SK-N-SH (cell line): Measurements from ENCODE around the gene COL15A1. TPM values are rescaled to one million over a fixed set of nuclear protein-coding genes. Genes with fewer than 3 reads are reported as not detected.

Experiments used
- CTCF ChIA-PET: fragments of 300-600, 350-600 bp; formaldehyde crosslinking; extraction: SDS; loops from one replicate; lab custom pipeline; 2021; lab: Yijun Ruan, JAX
- POLR2A ChIA-PET: fragments of 350-600 bp; sonication (Branson Sonifier 250); formaldehyde crosslinking; extraction: SDS; loops from one replicate; lab custom pipeline; 2020; ENCODE audit warnings: antibody characterized with exemption, inconsistent platforms; lab: Yijun Ruan, JAX
- DNase-seq: peaks from one replicate; pipeline ENCODE4 v3.0.0; 2012
- H2AFZ ChIP-seq: fragments of 200-600 bp; sonication (generic); 2 replicates; pipeline ENCODE4 v1.8.1; 2016; ENCODE audit warnings: antibody characterized with exemption, mild to moderate bottlenecking, low read depth
- H3F3A ChIP-seq: fragments of 200-600 bp; sonication (generic); replicated peaks from 2 replicates; pipeline ENCODE3; 2016; ENCODE audit warnings: antibody characterized with exemption, mild to moderate bottlenecking; ENCODE audit not compliant: insufficient read depth
- H3K27ac ChIP-seq, 2 experiments: fragments of 200-500 bp in 1 of 2; fragments of 200-600 bp in 1 of 2; sonication (Bioruptor generic) in 1 of 2; sonication (generic), shearing (Covaris generic) in 1 of 2; 2 replicates each; pipeline versions ENCODE4 v1.5.1 to v1.6.1; 2014 to 2016; ENCODE audit warnings: low read depth in 2 of 2, inconsistent platforms in 1 of 2, low read length in 1 of 2, mild to moderate bottlenecking in 1 of 2, mixed read lengths in 1 of 2
- H3K27me3 ChIP-seq: fragments of 200-600 bp; sonication (generic), shearing (Covaris generic); 2 replicates; pipeline ENCODE4 v1.6.1; 2016; ENCODE audit warnings: mixed run types; ENCODE audit not compliant: insufficient read depth
- H3K36me3 ChIP-seq, 2 experiments: fragments of 200-500 bp in 1 of 2; fragments of 200-600 bp in 1 of 2; sonication (Bioruptor generic) in 1 of 2; sonication (generic) in 1 of 2; replicated peaks in 1 of 2; 2 replicates each; pipeline versions ENCODE3 to v1.5.1; 2014 to 2016; ENCODE audit warnings: low read length in 1 of 2, mild to moderate bottlenecking in 1 of 2; ENCODE audit not compliant: insufficient read depth in 2 of 2, control insufficient read depth in 1 of 2
- H3K4me1 ChIP-seq, 2 experiments: fragments of 200-500 bp in 1 of 2; fragments of 200-600 bp in 1 of 2; sonication (Bioruptor generic) in 1 of 2; sonication (generic), shearing (Covaris generic) in 1 of 2; 2 replicates each; pipeline versions ENCODE4 v1.5.1 to v1.6.1; 2014 to 2016; ENCODE audit warnings: low read depth in 1 of 2, low read length in 1 of 2, mixed run types in 1 of 2; ENCODE audit not compliant: insufficient read depth in 2 of 2, control insufficient read depth in 1 of 2
- H3K4me2 ChIP-seq: fragments of 200-600 bp; sonication (generic), shearing (Covaris generic); 2 replicates; pipeline ENCODE4 v1.6.1; 2017; ENCODE audit warnings: mixed run types
- H3K4me3 ChIP-seq, 2 experiments: fragments of 200-500 bp in 1 of 2; fragments of 200-600 bp in 1 of 2; sonication (Bioruptor generic) in 1 of 2; sonication (generic), shearing (Covaris generic) in 1 of 2; 2 replicates each; pipeline versions ENCODE4 v1.5.1 to v1.8.1; 2014 to 2016; ENCODE audit warnings: low read depth in 2 of 2, inconsistent platforms in 1 of 2, low read length in 1 of 2, mild to moderate bottlenecking in 1 of 2, mixed read lengths in 1 of 2, moderate library complexity in 1 of 2
- H3K79me2 ChIP-seq: fragments of 200-600 bp; sonication (generic); 2 replicates; pipeline ENCODE4 v1.8.1; 2017; ENCODE audit warnings: mild to moderate bottlenecking; ENCODE audit not compliant: insufficient read depth
- H3K9ac ChIP-seq: fragments of 200-600 bp; sonication (generic); 2 replicates; pipeline ENCODE4 v1.6.1; 2017; ENCODE audit warnings: mixed run types
- H3K9me2 ChIP-seq: fragments of 200-600 bp; sonication (generic); 2 replicates; pipeline ENCODE4 v1.6.1; 2017; ENCODE audit warnings: mixed run types
- H3K9me3 ChIP-seq: fragments of 200-600 bp; sonication (generic); 2 replicates; pipeline ENCODE4 v1.6.1; 2017; ENCODE audit warnings: mixed run types, mild to moderate bottlenecking, moderate library complexity
- H4K20me1 ChIP-seq: fragments of 200-600 bp; sonication (generic); 2 replicates; pipeline ENCODE4 v1.6.1; 2017; ENCODE audit warnings: mild to moderate bottlenecking, mixed run types; ENCODE audit not compliant: insufficient read depth
- CHD2 ChIP-seq: fragments of 150-350 bp; IDR thresholded peaks from 2 replicates; pipeline ENCODE4 v1.6.1; 2018; ENCODE audit warnings: low read length; ENCODE audit not compliant: partially characterized antibody
- ELF1 ChIP-seq: IDR thresholded peaks from 2 replicates; pipeline ENCODE4 v1.4.0; 2012
- EP300 ChIP-seq, 2 experiments: IDR thresholded peaks; 2 replicates each; pipeline versions ENCODE4 v1.4.0 to v1.6.1; 2012; ENCODE audit warnings: borderline replicate concordance in 1 of 2, low read depth in 1 of 2, low read length in 1 of 2
- FOSL2 ChIP-seq: IDR thresholded peaks from 2 replicates; pipeline ENCODE4 v1.4.0; 2012; ENCODE audit warnings: low read depth, mild to moderate bottlenecking, moderate library complexity, borderline replicate concordance
- FOXM1 ChIP-seq: IDR thresholded peaks from 2 replicates; pipeline ENCODE4 v1.4.0; 2012; ENCODE audit warnings: low read depth, mild to moderate bottlenecking
- GABPA ChIP-seq: IDR thresholded peaks from 2 replicates; pipeline ENCODE4 v1.4.0; 2012; ENCODE audit warnings: low read depth, mild to moderate bottlenecking
- MEF2A ChIP-seq: IDR thresholded peaks from 2 replicates; pipeline ENCODE4 v1.4.0; 2012; ENCODE audit warnings: low read depth, borderline replicate concordance
- NRF1 ChIP-seq: IDR thresholded peaks from 2 replicates; pipeline ENCODE4 v1.6.1; 2012; ENCODE audit warnings: low read depth, mild to moderate bottlenecking, low read length
- PBX3 ChIP-seq: IDR thresholded peaks from 2 replicates; pipeline ENCODE4; 2012
- POLR2AphosphoS5 ChIP-seq: IDR thresholded peaks from 2 replicates; pipeline ENCODE4 v1.6.1; 2012; ENCODE audit warnings: low read depth, low read length
- RAD21 ChIP-seq: IDR thresholded peaks from 2 replicates; pipeline ENCODE4 v1.6.1; 2012; ENCODE audit warnings: mild to moderate bottlenecking, low read length
- RCOR1 ChIP-seq: fragments of 150-350 bp; IDR thresholded peaks from 2 replicates; pipeline ENCODE4 v1.6.1; 2017; ENCODE audit warnings: antibody characterized with exemption, low read length
- REST ChIP-seq: IDR thresholded peaks from 2 replicates; pipeline ENCODE4 v1.6.1; 2012; ENCODE audit warnings: mild to moderate bottlenecking, low read depth, low read length, moderate library complexity
- RFX5 ChIP-seq: IDR thresholded peaks from 2 replicates; pipeline ENCODE4 v1.6.1; 2012; ENCODE audit warnings: mild to moderate bottlenecking, improper control_type of control experiment, low read length
- RXRA ChIP-seq: IDR thresholded peaks from 2 replicates; pipeline ENCODE4 v1.4.0; 2012; ENCODE audit warnings: low read depth, mild to moderate bottlenecking, borderline replicate concordance
- SIN3A ChIP-seq: IDR thresholded peaks from 2 replicates; pipeline ENCODE4 v1.6.1; 2012; ENCODE audit warnings: low read depth, mild to moderate bottlenecking, low read length, moderate library complexity, borderline replicate concordance
- TAF1 ChIP-seq: IDR thresholded peaks from 2 replicates; pipeline ENCODE4 v1.6.1; 2012; ENCODE audit warnings: low read depth, mild to moderate bottlenecking, low read length, moderate library complexity, borderline replicate concordance
- TCF12 ChIP-seq: IDR thresholded peaks from 2 replicates; pipeline ENCODE4 v1.4.0; 2012
- USF1 ChIP-seq: IDR thresholded peaks from 2 replicates; pipeline ENCODE4 v1.4.0; 2012; ENCODE audit warnings: low read depth, borderline replicate concordance
- YY1 ChIP-seq: IDR thresholded peaks from 2 replicates; pipeline ENCODE4 v1.4.0; 2012; ENCODE audit warnings: low read depth, mild to moderate bottlenecking
- WGBS: methylation state at CpG from one replicate; pipeline ENCODE4 v1.1.6; 2017; ENCODE audit warnings: low lambda C conversion rate; 5-methylcytosine and 5-hydroxymethylcytosine counted together
- polyA plus RNA-seq, 3 experiments: library from polyadenylated mRNA; depleted of rRNA; stranded (reverse); fragments of >200 nt; gene quantifications; 2 replicates each; pipeline ENCODE4 v1.2.3, GENCODE V29; 2012

COL15A1 gene
- polyA plus RNA-seq, 1 of the 3 experiments (the other 2 are of a cell fraction): 0.84 TPM

DNA sequence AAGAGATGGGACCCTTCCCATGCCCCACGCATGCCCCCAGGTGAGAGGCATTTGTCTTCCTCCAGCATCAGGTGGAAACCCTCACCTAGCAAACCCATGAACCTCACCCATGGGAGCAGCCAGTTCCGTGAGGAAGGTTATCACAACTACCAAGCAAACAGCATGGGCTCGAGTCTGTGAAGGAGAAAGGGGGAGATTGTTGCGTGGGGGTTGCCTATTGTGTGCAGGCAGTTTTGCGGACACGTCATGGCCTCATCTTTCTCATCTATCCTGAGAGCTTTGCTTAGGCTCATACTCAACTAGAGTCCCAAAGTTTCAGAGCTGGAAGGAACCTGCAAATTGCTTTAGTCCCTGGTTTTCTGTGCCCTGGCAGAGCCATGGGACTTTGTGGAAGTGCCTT lies 87.6 kb downstream of the COL15A1 start:
- no peaks in the 10 kb centered on the region for H3K36me3 ChIP-seq
- no peaks in the 10 kb centered on the region for H3K9me2 ChIP-seq
- no peaks in the 10 kb centered on the region for H3K79me2 ChIP-seq
- ChIA-PET CTCF (no interaction called here), POLR2A (no interaction called here)
- H3K4me1 ChIP-seq: 0 out of 4 replicates have a peak, but pooled peaks cover 0 to 10% of the 10 kb centered on the region in 2 experiments
- no peak overlapping the region for H3K4me3 ChIP-seq
- no peak overlapping the region for H2AFZ ChIP-seq
- H3K9me3 ChIP-seq: no peaks in the 10 kb centered on the region
- no peak overlapping the region for H3K27ac ChIP-seq
- H3F3A ChIP-seq: peaks cover 6% of the 10 kb centered on the region
- DNase-seq: no peak
- H4K20me1 ChIP-seq: no peaks in the 10 kb centered on the region
- H3K4me2 ChIP-seq: no peak overlapping the region
- H3K27me3 ChIP-seq: no peaks in the 10 kb centered on the region
- no peak for TF ChIP-seq YY1
- TF ChIP-seq RAD21: no peak
- TF ChIP-seq POLR2AphosphoS5: no peak
- TF ChIP-seq CHD2: no peak
- TF ChIP-seq FOXM1: no peak
- TF ChIP-seq NRF1: no peak
- no peak for TF ChIP-seq USF1
- TF ChIP-seq SIN3A: no peak
- no peak for TF ChIP-seq EP300 (IDR thresholded peaks at IDR 0.05; ENCODE audit: borderline replicate concordance in 1 of 2, low read depth in 1 of 2, low read length in 1 of 2)
- no peak for TF ChIP-seq RFX5
- TF ChIP-seq RXRA: no peak
- no peak for TF ChIP-seq TCF12
- no peak for TF ChIP-seq RCOR1
- no peak for TF ChIP-seq REST
- TF ChIP-seq ELF1: no peak
- no peak for TF ChIP-seq FOSL2
- no peak for TF ChIP-seq TAF1
- no peak for TF ChIP-seq MEF2A
- TF ChIP-seq PBX3: no peak
- TF ChIP-seq GABPA: no peak
- no peak overlapping the region for H3K9ac ChIP-seq
- 79% methylated on average over 4 of the region's 6 CpGs for WGBS
